Measurements from ENCODE around the gene WDR46. TPM values are rescaled to one million over a fixed set of nuclear protein-coding genes. Genes with fewer than 3 reads are reported as not detected.

WDR46 gene
- total RNA-seq = 38.0 and 78.1 TPM in 2 replicates

GRCh38 chr6:33288921-33289783 lies at the start of gene WDR46, which contains the start of gene PFDN6:
Gene WDR46, minus strand, starts transcription at chr6:33289239. Its CDS starts 69 bp downstream, at chr6:33289170.
Gene PFDN6, plus strand, starts transcription at chr6:33289601. Its CDS starts 256 bp downstream, at chr6:33289857.

GRCh38 chr6:33317669-33318425 lies 28.8 kb upstream of the WDR46 start, which contains the start of gene ZBTB22:
Gene ZBTB22, minus strand, starts transcription at chr6:33317744. Its CDS starts 828 bp downstream, at chr6:33316916.

GRCh38 chr6:33313709-33314514 lies 24.9 kb upstream of the WDR46 start, which contains the start of gene TAPBP:
Gene TAPBP, minus strand, starts transcription at chr6:33314078. Its CDS starts 37 bp downstream, at chr6:33314041.

GRCh38 chr6:33298773-33299236 lies 9.8 kb upstream of the WDR46 start, which contains the start of gene RGL2:
Gene RGL2, minus strand, starts transcription at chr6:33298942. Its CDS starts 332 bp downstream, at chr6:33298610.

GRCh38 chr6:33276864-33277662 lies 12.0 kb downstream of the WDR46 start, which contains the start of gene B3GALT4:
Gene B3GALT4, plus strand, starts transcription at chr6:33277123. Its CDS starts 297 bp downstream, at chr6:33277420.

GRCh38 chr6:33271468-33272274 lies 17.4 kb downstream of the WDR46 start, which contains the start of the genes RPS18 and VPS52:
Gene RPS18, plus strand, starts transcription at chr6:33272075. Its CDS starts 45 bp downstream, at chr6:33272120.
Gene VPS52, minus strand, starts transcription at chr6:33271876. Its CDS starts 201 bp downstream, at chr6:33271675.

Other genes with a start within 250 kb of the WDR46 start
- gene HLA-DPA1, start 215.6 kb downstream of the WDR46 start, total RNA-seq = 0.23 and 0.34 TPM in 2 replicates
- gene HLA-DPB1, start 213.2 kb downstream of the WDR46 start, total RNA-seq = 0.70 and 2.8 TPM in 2 replicates
- 0.08 TPM in 1 of 2 replicates, not detected in the other for gene COL11A2, start 96.8 kb downstream of the WDR46 start, total RNA-seq
- gene RXRB, start 88.6 kb downstream of the WDR46 start, total RNA-seq = 13.4 and 15.6 TPM in 2 replicates
- 77.1 and 112 TPM in 2 replicates for gene SLC39A7, start 88.4 kb downstream of the WDR46 start, total RNA-seq
- gene HSD17B8, start 84.6 kb downstream of the WDR46 start, total RNA-seq = 27.4 and 46.2 TPM in 2 replicates
- 13.2 and 16.2 TPM in 2 replicates for gene RING1, start 80.7 kb downstream of the WDR46 start, total RNA-seq
- gene VPS52, start 17.4 kb downstream of the WDR46 start, total RNA-seq = 26.3 and 40.4 TPM in 2 replicates
- 4,695 and 5,841 TPM in 2 replicates for gene RPS18, start 17.2 kb downstream of the WDR46 start, total RNA-seq
- gene B3GALT4, start 12.1 kb downstream of the WDR46 start, total RNA-seq = 2.2 and 4.5 TPM in 2 replicates
- gene PFDN6, start 362 bp upstream of the WDR46 start, total RNA-seq = 51.1 and 83.6 TPM in 2 replicates
- 28.7 and 49.2 TPM in 2 replicates for gene RGL2, start 9.7 kb upstream of the WDR46 start, total RNA-seq
- gene TAPBP, start 24.8 kb upstream of the WDR46 start, total RNA-seq = 69.7 and 136 TPM in 2 replicates
- 10.5 and 21.6 TPM in 2 replicates for gene ZBTB22, start 28.5 kb upstream of the WDR46 start, total RNA-seq
- 53.9 and 55.3 TPM in 2 replicates for gene DAXX, start 33.7 kb upstream of the WDR46 start, total RNA-seq
- gene KIFC1, start 102.6 kb upstream of the WDR46 start, total RNA-seq = 14.0 and 50.8 TPM in 2 replicates
- 20.3 and 27.3 TPM in 2 replicates for gene PHF1, start 121.8 kb upstream of the WDR46 start, total RNA-seq
- 201 and 221 TPM in 2 replicates for gene CUTA, start 128.9 kb upstream of the WDR46 start, total RNA-seq
- 0.72 and 2.8 TPM in 2 replicates for gene SYNGAP1, start 130.8 kb upstream of the WDR46 start, total RNA-seq
- gene ZBTB9, start 165.3 kb upstream of the WDR46 start, total RNA-seq = 4.4 and 6.5 TPM in 2 replicates

Data from hair follicular keratinocyte (primary cell).